GM12865 (cell line): ENCODE results near the gene CDH4.

Experiments used
- DNase-seq: peaks from one replicate; pipeline ENCODE4 v3.0.0; 2010; ENCODE audit warnings: low read depth
- H3K4me3 ChIP-seq: 2 replicates; pipeline ENCODE4 v1.5.1; 2011; ENCODE audit warnings: mild to moderate bottlenecking, low read depth, low read length, control low read depth
- TF ChIP-seq, protein P1 (sequence below): IDR thresholded peaks from 2 replicates; pipeline ENCODE4 v1.5.1; 2011; ENCODE audit warnings: low read length, control low read depth, low read depth, inconsistent platforms; ENCODE audit not compliant: insufficient read depth; ENCODE audit errors: missing control alignments

CDH4 gene

GRCh38 chr20:61354001-61354390 lies 101.9 kb downstream of the CDH4 start:
- H3K4me3 ChIP-seq, result no peak overlapping the region
- TF ChIP-seq, protein P1, sequence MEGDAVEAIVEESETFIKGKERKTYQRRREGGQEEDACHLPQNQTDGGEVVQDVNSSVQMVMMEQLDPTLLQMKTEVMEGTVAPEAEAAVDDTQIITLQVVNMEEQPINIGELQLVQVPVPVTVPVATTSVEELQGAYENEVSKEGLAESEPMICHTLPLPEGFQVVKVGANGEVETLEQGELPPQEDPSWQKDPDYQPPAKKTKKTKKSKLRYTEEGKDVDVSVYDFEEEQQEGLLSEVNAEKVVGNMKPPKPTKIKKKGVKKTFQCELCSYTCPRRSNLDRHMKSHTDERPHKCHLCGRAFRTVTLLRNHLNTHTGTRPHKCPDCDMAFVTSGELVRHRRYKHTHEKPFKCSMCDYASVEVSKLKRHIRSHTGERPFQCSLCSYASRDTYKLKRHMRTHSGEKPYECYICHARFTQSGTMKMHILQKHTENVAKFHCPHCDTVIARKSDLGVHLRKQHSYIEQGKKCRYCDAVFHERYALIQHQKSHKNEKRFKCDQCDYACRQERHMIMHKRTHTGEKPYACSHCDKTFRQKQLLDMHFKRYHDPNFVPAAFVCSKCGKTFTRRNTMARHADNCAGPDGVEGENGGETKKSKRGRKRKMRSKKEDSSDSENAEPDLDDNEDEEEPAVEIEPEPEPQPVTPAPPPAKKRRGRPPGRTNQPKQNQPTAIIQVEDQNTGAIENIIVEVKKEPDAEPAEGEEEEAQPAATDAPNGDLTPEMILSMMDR, result no peak
- DNase-seq, result no peak

DNA sequence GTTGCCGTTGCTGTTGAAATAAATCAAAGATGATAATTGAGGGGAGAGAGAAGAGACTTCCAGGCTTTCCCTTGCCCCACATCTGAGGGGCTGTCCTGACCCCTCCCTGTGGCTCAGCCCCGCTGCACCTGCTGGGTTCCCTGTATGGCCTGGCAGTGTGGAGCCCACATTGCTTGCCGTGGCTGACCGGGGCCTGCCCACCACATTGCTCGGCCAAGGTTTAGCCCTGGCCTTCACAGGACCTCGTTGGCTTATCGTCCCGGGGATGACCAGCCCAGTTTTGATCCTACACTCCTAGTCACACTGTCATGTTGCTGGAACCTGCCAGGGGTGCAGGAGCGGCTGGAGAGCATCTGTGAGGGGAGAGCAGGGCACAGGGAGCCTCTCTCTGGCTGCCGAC lies 102.4 kb downstream of the CDH4 start:
- TF ChIP-seq, protein P1, result no peak
- no peak overlapping the region for H3K4me3 ChIP-seq
- no peak for DNase-seq

DNA sequence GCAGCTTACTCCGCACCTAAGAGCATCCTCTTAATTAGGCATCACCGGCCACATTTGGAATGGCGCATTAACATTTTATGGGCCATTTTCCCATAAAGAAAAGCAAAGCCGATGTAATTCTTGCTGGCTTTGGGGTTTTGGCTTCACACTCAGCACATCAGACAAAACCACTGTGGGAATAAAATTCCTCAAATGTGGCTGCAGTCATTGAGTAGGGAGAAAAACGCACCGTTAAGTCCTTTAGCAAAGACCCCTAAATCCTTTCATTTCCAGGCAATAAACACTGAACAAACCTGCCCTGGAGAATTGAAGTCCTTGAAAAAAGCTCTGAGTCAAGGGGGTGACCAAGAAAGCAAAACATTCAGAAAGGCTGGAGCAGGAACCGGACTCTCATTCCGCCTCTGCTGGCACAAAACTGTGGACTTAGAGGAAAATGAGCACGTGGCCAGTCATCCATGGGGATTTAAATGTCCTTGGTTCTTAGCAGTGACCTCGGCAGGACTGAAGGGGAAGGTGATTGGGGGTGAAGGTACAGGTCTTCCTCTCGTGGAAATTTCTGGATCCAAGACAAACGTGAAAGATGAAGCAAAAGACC lies 102.9 kb downstream of the CDH4 start:
- DNase-seq, result no peak
- no peak overlapping the region for H3K4me3 ChIP-seq
- TF ChIP-seq, protein P1, result no peak

GRCh38 chr20:61355585-61355984 lies 103.5 kb downstream of the CDH4 start:
- DNase-seq, result no peak
- TF ChIP-seq, protein P1, result no peak
- H3K4me3 ChIP-seq, result no peak overlapping the region

DNA sequence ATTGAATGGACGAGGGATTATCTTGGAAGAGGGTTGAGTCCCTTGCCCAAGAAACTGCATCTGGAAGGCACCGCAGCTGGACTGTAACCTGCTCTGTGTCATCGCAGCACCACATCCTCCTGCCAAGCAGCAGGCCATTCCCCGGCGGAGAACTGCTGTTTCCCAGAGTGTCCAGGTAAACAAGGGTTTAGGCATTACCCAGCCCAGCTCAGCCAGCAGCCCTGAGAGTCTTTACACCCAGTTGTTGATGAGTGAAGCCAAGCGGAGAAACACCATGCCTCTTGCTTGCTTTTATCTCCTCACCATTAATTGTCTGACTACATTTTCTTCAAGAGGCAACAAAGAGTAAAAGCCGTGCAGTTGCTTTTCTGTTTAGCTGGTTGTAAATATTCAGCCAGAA lies 104.1 kb downstream of the CDH4 start:
- DNase-seq, result no peak
- TF ChIP-seq, protein P1, result no peak
- no peak overlapping the region for H3K4me3 ChIP-seq

- TF ChIP-seq, protein P1, result no peak
- no peak for DNase-seq
- no peak overlapping the region for H3K4me3 ChIP-seq
These were observed 105.1 kb downstream of the CDH4 start for GRCh38 chr20:61357119-61357518.

- H3K4me3 ChIP-seq, result no peak overlapping the region
- TF ChIP-seq, protein P1, result no peak
- no peak for DNase-seq
These were observed 107.2 kb downstream of the CDH4 start for GRCh38 chr20:61359254-61359653.
